Small intestine (tissue), 7 donors: Measurements from ENCODE around the gene RDH8. TPM values are rescaled to one million over a fixed set of nuclear protein-coding genes. Genes with fewer than 3 reads are reported as not detected.
"Not testable (repeated sequence)": the region's sequence is repeated elsewhere in the genome, so short reads cannot be mapped to it uniquely, and the experiment has no call there.

Experiments
- DNase-seq, 2 donors: peaks; one replicate each; pipeline versions ENCODE4 v3.0.0 to v3.0.0-alpha.2; 2013
- FAIRE-seq: peaks from 2 replicates; lab custom pipeline; 2012; peaks lifted over from hg19 to GRCh38; lab: Jason Lieb, UNC
- H3K27ac ChIP-seq, 3 donors: one replicate each; pipeline ENCODE4 v1.5.1; 2013; ENCODE audit warnings: low read length in 2 of 3, mild to moderate bottlenecking in 2 of 3, control low read depth in 1 of 3, inconsistent platforms in 1 of 3, low read depth in 1 of 3, moderate library complexity in 1 of 3
- H3K27me3 ChIP-seq, 3 donors: one replicate each; pipeline ENCODE4 v1.6.1; 2013; ENCODE audit warnings: low read length in 3 of 3, inconsistent platforms in 1 of 3; ENCODE audit not compliant: control insufficient read depth in 3 of 3, insufficient read depth in 3 of 3
- H3K36me3 ChIP-seq, 3 donors: one replicate each; pipeline ENCODE4 v1.6.1; 2013; ENCODE audit warnings: low read length in 3 of 3, inconsistent platforms in 1 of 3, low read depth in 1 of 3, mild to moderate bottlenecking in 1 of 3, moderate library complexity in 1 of 3; ENCODE audit not compliant: control insufficient read depth in 3 of 3, insufficient read depth in 2 of 3
- H3K4me1 ChIP-seq, 3 donors: one replicate each; pipeline ENCODE4 v1.6.1; 2013; ENCODE audit warnings: low read length in 2 of 3, inconsistent platforms in 1 of 3, low read depth in 1 of 3, mild to moderate bottlenecking in 1 of 3, moderate library complexity in 1 of 3; ENCODE audit not compliant: control insufficient read depth in 3 of 3, insufficient read depth in 2 of 3
- H3K4me3 ChIP-seq, 3 donors: one replicate each; pipeline ENCODE4 v1.5.1; 2013; ENCODE audit warnings: low read length in 3 of 3, control low read depth in 1 of 3, inconsistent platforms in 1 of 3, low read depth in 1 of 3, mild to moderate bottlenecking in 1 of 3, moderate library complexity in 1 of 3
- H3K9me3 ChIP-seq, 2 donors: one replicate each; pipeline ENCODE4 v1.6.1; 2013; ENCODE audit warnings: low read depth in 1 of 2, low read length in 1 of 2; ENCODE audit not compliant: control insufficient read depth in 2 of 2, insufficient read depth in 1 of 2
- WGBS, 3 donors: extraction: QIAGEN DNeasy Blood & Tissue Kit; methylation state at CpG; one replicate each; pipeline ENCODE4 v1.1.7; 2013; 5-methylcytosine and 5-hydroxymethylcytosine counted together
- polyA plus RNA-seq, 4 donors: library from polyadenylated mRNA; stranded (reverse) in 3 of 4; unstranded in 1 of 4; fragments of 200-250 nt in 3 of 4; fragments of 120-200 nt in 1 of 4; gene quantifications; one replicate each; pipeline versions ENCODE4 v1.2.1 to v1.2.3, GENCODE V29; 2013
- donor health status: healthy with polysubstance abuse.
- donor health status: control.
- donor health status: control.
- donor health status: Bipolar disorder and iron deficiency.
- donor health status: healthy.

Gene RDH8
- polyA plus RNA-seq, 4 donors: not detected

- FAIRE-seq (no peak), DNase-seq (no peak)
- H3K27me3 ChIP-seq: peaks cover 0 to 2% (median 0%) of the 10 kb centered on the region in 3 donors
- no peak overlapping the region for H3K4me3 ChIP-seq
- H3K27ac ChIP-seq: no peak overlapping the region
- H3K36me3 ChIP-seq: no peaks in the 10 kb centered on the region
- WGBS, 3 donors: 72 to 82% (median 73%) methylated on average over 5 of the region's 5 CpGs
- H3K4me1 ChIP-seq: no peaks in the 10 kb centered on the region
- no peaks in the 10 kb centered on the region for H3K9me3 ChIP-seq
Measured at GRCh38 chr19:10019246-10019645, 6.0 kb downstream of the RDH8 start.

GRCh38 chr19:10020851-10021250 is 7.6 kb downstream of the RDH8 start:
- FAIRE-seq: no peak
- 71 to 86% (median 80%) methylated on average over 6 of the region's 6 CpGs for WGBS, 3 donors

GRCh38 chr19:10021446-10021845 is 8.2 kb downstream of the RDH8 start:
- 89 to 91% (median 90%) methylated on average over 23 of the region's 23 CpGs for WGBS, 3 donors

More at GRCh38 chr19:10020851-10021250, 7.6 kb downstream of the RDH8 start:
- no peaks in the 10 kb centered on the region for H3K36me3 ChIP-seq
- DNase-seq: no peak
- no peaks in the 10 kb centered on the region for H3K4me1 ChIP-seq
- H3K27me3 ChIP-seq: no peaks in the 10 kb centered on the region
- no peak overlapping the region for H3K27ac ChIP-seq
- no peaks in the 10 kb centered on the region for H3K9me3 ChIP-seq
- H3K4me3 ChIP-seq: no peak overlapping the region

GRCh38 chr19:10021863-10022262 is 8.6 kb downstream of the RDH8 start:
- no peak for DNase-seq
- Histone ChIP-seq H3K27ac (no peak overlapping the region), H3K4me1 (no peaks in the 10 kb centered on the region), H3K4me3 (no peak overlapping the region), H3K9me3 (no peaks in the 10 kb centered on the region), H3K36me3 (no peaks in the 10 kb centered on the region), H3K27me3 (peaks cover 0 to 3% (median 0%) of the 10 kb centered on the region in 3 donors)
- FAIRE-seq: no peak
- 70 to 87% (median 75%) methylated on average over 2 of the region's 2 CpGs for WGBS, 3 donors

More at GRCh38 chr19:10021446-10021845, 8.2 kb downstream of the RDH8 start:
- Histone ChIP-seq H3K27me3 (peaks cover 0 to under 1% (median 0%) of the 10 kb centered on the region in 3 donors), H3K27ac (no peak overlapping the region), H3K36me3 (no peaks in the 10 kb centered on the region), H3K9me3 (no peaks in the 10 kb centered on the region), H3K4me1 (no peaks in the 10 kb centered on the region), H3K4me3 (no peak overlapping the region)
- FAIRE-seq (no peak), DNase-seq (no peak)

- not testable (repeated sequence) for DNase-seq
Measured at GRCh38 chr19:10023096-10023495, 9.8 kb downstream of the RDH8 start.

GRCh38 chr19:10026744-10027143 is 13.5 kb downstream of the RDH8 start:
- Histone ChIP-seq H3K36me3 (no peaks in the 10 kb centered on the region), H3K27ac (no peak overlapping the region), H3K4me3 (no peak overlapping the region), H3K4me1 (peaks cover 0 to 4% (median 0%) of the 10 kb centered on the region in 3 donors), H3K27me3 (peaks cover 0 to 3% (median 0%) of the 10 kb centered on the region in 3 donors), H3K9me3 (peaks cover 0 to 2% of the 10 kb centered on the region in 2 donors)
- DNase-seq (no peak), FAIRE-seq (no peak)
- 84 to 91% (median 91%) methylated on average over 3 of the region's 3 CpGs for WGBS, 3 donors

More at GRCh38 chr19:10023096-10023495, 9.8 kb downstream of the RDH8 start:
- H3K4me3 ChIP-seq, H3K36me3 ChIP-seq, FAIRE-seq, H3K27me3 ChIP-seq, H3K9me3 ChIP-seq, H3K4me1 ChIP-seq, H3K27ac ChIP-seq: not testable (repeated sequence)
- WGBS, 3 donors: 66 to 86% (median 85%) methylated on average over 5 of the region's 5 CpGs

GRCh38 chr19:10027158-10027997 is 14.1 kb downstream of the RDH8 start:
- WGBS, 3 donors: 5 to 8% (median 6%) methylated on average over 21 to 29 of the region's 29 CpGs
- Histone ChIP-seq H3K4me1 (peaks cover 0 to 4% (median 0%) of the 10 kb centered on the region in 3 donors), H3K27ac (no peak overlapping the region), H3K4me3 (no peak overlapping the region), H3K27me3 (peaks cover 0 to 3% (median 3%) of the 10 kb centered on the region in 3 donors), H3K9me3 (peaks cover 0 to 2% of the 10 kb centered on the region in 2 donors), H3K36me3 (no peaks in the 10 kb centered on the region)
- FAIRE-seq: no peak
- DNase-seq: peak; percentile 90 to 96

- 50 to 68% (median 58%) methylated on average over 8 of the region's 8 CpGs for WGBS, 3 donors
- Histone ChIP-seq H3K36me3 (no peaks in the 10 kb centered on the region), H3K4me3 (no peak overlapping the region), H3K27me3 (peaks cover 0 to 7% (median 7%) of the 10 kb centered on the region in 3 donors), H3K9me3 (peaks cover 0 to 4% of the 10 kb centered on the region in 2 donors), H3K4me1 (peaks cover 0 to 5% (median 0%) of the 10 kb centered on the region in 3 donors), H3K27ac (no peak overlapping the region)
- DNase-seq (peak in 1 of 2 donors; percentile 12), FAIRE-seq (no peak)
Measured at GRCh38 chr19:10033614-10034013, 20.3 kb downstream of the RDH8 start.
